Peyer's patch (tissue), 4 donors: ENCODE results near the gene PRKCG.

Experiments
- POLR2A ChIP-seq, 2 donors: fragments of 450-650 bp; IDR thresholded peaks; one replicate each; pipeline ENCODE4 v1.5.1; 2017; ENCODE audit warnings: antibody characterized with exemption in 2 of 2, mild to moderate bottlenecking in 2 of 2, moderate library complexity in 2 of 2
- TF ChIP-seq, protein P1 (sequence below), 6 experiments: fragments of 450-650 bp in 4 of 6; fragments of 200-600 bp in 2 of 6; sonication (generic) in 1 of 6; IDR thresholded peaks; one replicate each; pipeline ENCODE4 v1.5.1; 2017 to 2019; ENCODE audit warnings: antibody characterized with exemption in 6 of 6, mild to moderate bottlenecking in 3 of 6, moderate library complexity in 1 of 6

DNA sequence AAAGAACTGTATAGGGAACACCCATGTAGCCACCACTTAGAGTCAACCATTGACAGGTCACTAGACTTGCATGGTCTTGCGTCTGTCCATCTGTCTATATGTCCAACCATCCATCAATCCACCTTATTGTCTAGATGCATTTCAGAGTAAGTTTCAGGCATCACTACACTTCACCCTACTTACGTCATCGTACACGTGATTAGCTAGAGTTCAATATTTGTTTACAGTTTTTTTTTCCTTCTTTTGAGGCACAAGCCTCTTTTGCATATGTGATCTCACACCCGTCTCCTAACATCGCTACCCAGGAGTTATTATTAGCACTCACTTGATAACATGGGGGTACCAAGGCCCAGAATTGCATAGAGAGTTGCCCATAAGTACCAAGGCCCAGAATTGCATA, 34.0 kb downstream of the PRKCG start:
- TF ChIP-seq, protein P1, sequence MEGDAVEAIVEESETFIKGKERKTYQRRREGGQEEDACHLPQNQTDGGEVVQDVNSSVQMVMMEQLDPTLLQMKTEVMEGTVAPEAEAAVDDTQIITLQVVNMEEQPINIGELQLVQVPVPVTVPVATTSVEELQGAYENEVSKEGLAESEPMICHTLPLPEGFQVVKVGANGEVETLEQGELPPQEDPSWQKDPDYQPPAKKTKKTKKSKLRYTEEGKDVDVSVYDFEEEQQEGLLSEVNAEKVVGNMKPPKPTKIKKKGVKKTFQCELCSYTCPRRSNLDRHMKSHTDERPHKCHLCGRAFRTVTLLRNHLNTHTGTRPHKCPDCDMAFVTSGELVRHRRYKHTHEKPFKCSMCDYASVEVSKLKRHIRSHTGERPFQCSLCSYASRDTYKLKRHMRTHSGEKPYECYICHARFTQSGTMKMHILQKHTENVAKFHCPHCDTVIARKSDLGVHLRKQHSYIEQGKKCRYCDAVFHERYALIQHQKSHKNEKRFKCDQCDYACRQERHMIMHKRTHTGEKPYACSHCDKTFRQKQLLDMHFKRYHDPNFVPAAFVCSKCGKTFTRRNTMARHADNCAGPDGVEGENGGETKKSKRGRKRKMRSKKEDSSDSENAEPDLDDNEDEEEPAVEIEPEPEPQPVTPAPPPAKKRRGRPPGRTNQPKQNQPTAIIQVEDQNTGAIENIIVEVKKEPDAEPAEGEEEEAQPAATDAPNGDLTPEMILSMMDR (IDR thresholded peaks at IDR 0.05): no peak
- TF ChIP-seq POLR2A (IDR thresholded peaks at IDR 0.05): no peak
